Measurements from ENCODE around the gene MAN2A1.

The MAN2A1 gene

GRCh38 chr5:109688970-109689739 is 572 bp upstream of the MAN2A1 start (continued):
- TF ChIP-seq PRDM4 (tag by site-specific recombination; IDR thresholded peaks at IDR 0.05) (no peak; the same call in 1 of the 2 replicates), ZNF76 (tag by site-specific recombination; IDR thresholded peaks at IDR 0.05; ENCODE audit: borderline replicate concordance, low read depth) (peak; percentile 77), ZBTB21 (tag by site-specific recombination; IDR thresholded peaks at IDR 0.05) (no peak), ZNF174 (tag by site-specific recombination; IDR thresholded peaks at IDR 0.05) (no peak), ZNF473 (tag by site-specific recombination; IDR thresholded peaks at IDR 0.05) (no peak), ZSCAN18 (tag by site-specific recombination; IDR thresholded peaks at IDR 0.05) (no peak), YY2 (tag by site-specific recombination; IDR thresholded peaks at IDR 0.05) (no peak), ZSCAN23 (tag by site-specific recombination; IDR thresholded peaks at IDR 0.05) (no peak), OSR2 (tag by site-specific recombination; IDR thresholded peaks at IDR 0.05) (no peak), ZBTB17 (tag by site-specific recombination; IDR thresholded peaks at IDR 0.05) (0 out of 2 replicates have a peak, but pooled peaks have one; percentile 49), ZEB2 (tag by site-specific recombination; IDR thresholded peaks at IDR 0.05) (peak; percentile 80), ZNF610 (tag by site-specific recombination; IDR thresholded peaks at IDR 0.05; ENCODE audit: borderline replicate concordance) (no peak), ZNF571 (tag by site-specific recombination; IDR thresholded peaks at IDR 0.05) (no peak), ZNF324 (tag by site-specific recombination; IDR thresholded peaks at IDR 0.05) (no peak; the same call in 1 of the 2 replicates), KLF10 (tag by site-specific recombination; IDR thresholded peaks at IDR 0.05) (peak; percentile 98), ZNF426 (tag by site-specific recombination; IDR thresholded peaks at IDR 0.05) (no peak), SP7 (tag by site-specific recombination; IDR thresholded peaks at IDR 0.05) (peak; percentile 45), BCL11B (tag by site-specific recombination; IDR thresholded peaks at IDR 0.05; ENCODE audit: low read depth) (no peak), ZNF549 (tag by site-specific recombination; IDR thresholded peaks at IDR 0.05) (no peak), ZNF514 (tag by site-specific recombination; IDR thresholded peaks at IDR 0.05) (no peak), ZNF146 (tag by site-specific recombination; IDR thresholded peaks at IDR 0.05) (0 out of 2 replicates have a peak, but pooled peaks have one; percentile 9), GLIS2 (tag by site-specific recombination; IDR thresholded peaks at IDR 0.05) (peak; percentile 88), GLIS1 (tag by site-specific recombination; IDR thresholded peaks at IDR 0.05) (peak; percentile 87), YY1 (tag by site-specific recombination; IDR thresholded peaks at IDR 0.05) (peak; percentile 67; the same call in 1 of the 2 replicates), KLF8 (tag by site-specific recombination; IDR thresholded peaks at IDR 0.05) (no peak; the same call in 1 of the 2 replicates), ZBTB26 (tag by site-specific recombination; optimal IDR thresholded peaks at IDR 0.05) (no peak), RBAK (tag by site-specific recombination; IDR thresholded peaks at IDR 0.05) (no peak), PRDM2 (tag by site-specific recombination; IDR thresholded peaks at IDR 0.05; ENCODE audit: borderline replicate concordance) (no peak), ZNF23 (tag by site-specific recombination; IDR thresholded peaks at IDR 0.05; ENCODE audit: borderline replicate concordance) (no peak), ZSCAN16 (tag by site-specific recombination; IDR thresholded peaks at IDR 0.05) (no peak), ZNF350 (tag by site-specific recombination; IDR thresholded peaks at IDR 0.05) (no peak)
